Right ventricle myocardium inferior (tissue), 1 donor: ENCODE data around the gene KLK7. TPM values are rescaled to one million over a fixed set of nuclear protein-coding genes. Genes with fewer than 3 reads are reported as not detected.
"Not testable (repeated sequence)": the region's sequence is repeated elsewhere in the genome, so short reads cannot be mapped to it uniquely, and the experiment has no call there.

ENCODE experiments used
- ATAC-seq: fragments of 200-7000 bp; cut with Tn5 transposase; one replicate; pipeline ENCODE4 v1.9.1; 2020; ENCODE audit warnings: mild to moderate bottlenecking, moderate library complexity
- DNase-seq: peaks from one replicate; pipeline ENCODE4 v3.0.0; 2021; ENCODE audit errors: missing footprints
- intact Hi-C: fragments of 100-400 bp; cut with DNase I; formaldehyde crosslinking; loops from one replicate; pipeline ENCODE4 v1.11.0; 2022
- total RNA-seq: library from RNA; stranded (reverse); fragmentation: NEBNext Ultra II Directional; extraction: Animal tissue kit (Norgen Biotek cat#: 25700); gene quantifications from one replicate; pipeline ENCODE4 v1.2.1, GENCODE V29; 2021
- donor health status: DM: no; HTN: yes; CAD: no; lungs with severe emphysema.

Gene KLK7
- total RNA-seq, 1 donor from 2014 or later: not detected

GRCh38 chr19:50982186-50982585 is 1.5 kb downstream of the KLK7 start:
- DNase-seq (no peak), ATAC-seq (no peak)
- intact Hi-C loops: no loop called here

GRCh38 chr19:50981587-50982146 is 2.0 kb downstream of the KLK7 start:
- ATAC-seq (no peak), DNase-seq (no peak)
- intact Hi-C loops: no loop called here

GRCh38 chr19:50980208-50980607 is 3.5 kb downstream of the KLK7 start:
- intact Hi-C loops: no loop called here
- ATAC-seq: no peak
- no peak for DNase-seq

GRCh38 chr19:50979758-50980157 is 4.0 kb downstream of the KLK7 start:
- ATAC-seq: no peak
- intact Hi-C loops: no loop called here
- DNase-seq: no peak

- ATAC-seq (no peak), DNase-seq (no peak)
- intact Hi-C loops: no loop called here
These were observed 4.8 kb downstream of the KLK7 start for GRCh38 chr19:50978772-50979390.

- ATAC-seq: no peak
These were observed 6.1 kb downstream of the KLK7 start for GRCh38 chr19:50977626-50978025.

GRCh38 chr19:50975766-50976165 is 8.0 kb downstream of the KLK7 start:
- ATAC-seq: no peak

More at GRCh38 chr19:50977626-50978025, 6.1 kb downstream of the KLK7 start:
- DNase-seq: no peak
- intact Hi-C loops: no loop called here

GRCh38 chr19:50974702-50975556 is 8.8 kb downstream of the KLK7 start:
- intact Hi-C loops: no loop called here
- DNase-seq (no peak), ATAC-seq (no peak)

More at GRCh38 chr19:50975766-50976165, 8.0 kb downstream of the KLK7 start:
- DNase-seq: no peak
- intact Hi-C loops: no loop called here

- intact Hi-C loops: no loop called here
- DNase-seq: no peak
- ATAC-seq: no peak
These were observed 10.8 kb downstream of the KLK7 start for GRCh38 chr19:50972795-50973376.

- intact Hi-C loops, DNase-seq, ATAC-seq: not testable (repeated sequence)
These were observed 13.9 kb downstream of the KLK7 start for GRCh38 chr19:50969810-50970209.

- intact Hi-C loops: no loop called here
- ATAC-seq (no peak), DNase-seq (no peak)
These were observed 14.3 kb downstream of the KLK7 start, which contains the start of gene KLK6 for GRCh38 chr19:50969413-50969760. TSS of gene KLK6 (minus strand) at chr19:50969591. CDS start at chr19:50968104, 1,487 bp downstream.

GRCh38 chr19:50968716-50969412 is 14.9 kb downstream of the KLK7 start:
- intact Hi-C loops: no loop called here
- no peak for ATAC-seq
- no peak for DNase-seq

- DNase-seq (no peak), ATAC-seq (no peak)
- intact Hi-C loops: no loop called here
These were observed 15.6 kb downstream of the KLK7 start for GRCh38 chr19:50967929-50968715.

- intact Hi-C loops: no loop called here
- ATAC-seq: no peak
- no peak for DNase-seq
These were observed 19.5 kb downstream of the KLK7 start for GRCh38 chr19:50964266-50964665.

GRCh38 chr19:50963381-50963780 is 20.3 kb downstream of the KLK7 start:
- ATAC-seq (no peak), DNase-seq (no peak)
- intact Hi-C loops: no loop called here

GRCh38 chr19:50962245-50962644 is 21.5 kb downstream of the KLK7 start:
- intact Hi-C loops: no loop called here
- no peak for DNase-seq
- ATAC-seq: no peak

- intact Hi-C loops: no loop called here
- DNase-seq (no peak), ATAC-seq (no peak)
These were observed 23.8 kb downstream of the KLK7 start for GRCh38 chr19:50959731-50960500.

GRCh38 chr19:50957587-50957986 is 26.1 kb downstream of the KLK7 start:
- ATAC-seq (no peak), DNase-seq (no peak)
- intact Hi-C loops: no loop called here
